SU-DHL-6 (cell line): ENCODE results near the gene MLKL.
"Not testable (repeated sequence)": the region's sequence is repeated elsewhere in the genome, so short reads cannot be mapped to it uniquely, and the experiment has no call there.

Source experiments
- EZH2phosphoT487 ChIP-seq: fragments of 200-600 bp; sonication (generic), shearing (Covaris generic); conservative IDR thresholded peaks from 2 replicates; pipeline ENCODE4 v1.6.1; 2018; ENCODE audit warnings: mild to moderate bottlenecking, antibody characterized with exemption, low read length, moderate library complexity, mixed read lengths
- TF ChIP-seq, protein P1 (sequence below): fragments of 200-600 bp; sonication (generic); IDR thresholded peaks from one replicate; pipeline ENCODE4 v1.5.1; 2017; ENCODE audit warnings: antibody characterized with exemption, mild to moderate bottlenecking, low read length, moderate library complexity; ENCODE audit not compliant: insufficient read depth, poor library complexity, severe bottlenecking

DNA sequence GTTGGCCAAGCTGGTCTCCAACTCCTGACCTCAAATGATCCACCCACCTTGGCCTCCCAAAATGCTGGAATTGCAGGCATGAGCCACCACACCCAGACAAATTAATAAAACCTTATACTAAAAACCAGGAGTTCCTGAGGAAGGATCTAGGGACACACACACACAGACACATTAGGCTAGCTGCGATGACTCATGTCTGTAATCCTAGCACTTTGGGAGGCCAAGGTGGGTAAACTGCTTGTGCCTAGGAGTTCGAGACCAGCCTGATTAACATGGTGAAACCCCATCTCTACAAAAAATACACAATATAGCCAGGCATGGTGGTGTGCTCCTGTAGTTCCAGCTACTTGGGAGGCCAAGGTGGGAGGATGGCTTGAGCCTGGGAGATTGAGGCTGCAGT lies 47.8 kb downstream of the MLKL start:
- not testable (repeated sequence) for TF ChIP-seq EZH2phosphoT487
- TF ChIP-seq, protein P1, sequence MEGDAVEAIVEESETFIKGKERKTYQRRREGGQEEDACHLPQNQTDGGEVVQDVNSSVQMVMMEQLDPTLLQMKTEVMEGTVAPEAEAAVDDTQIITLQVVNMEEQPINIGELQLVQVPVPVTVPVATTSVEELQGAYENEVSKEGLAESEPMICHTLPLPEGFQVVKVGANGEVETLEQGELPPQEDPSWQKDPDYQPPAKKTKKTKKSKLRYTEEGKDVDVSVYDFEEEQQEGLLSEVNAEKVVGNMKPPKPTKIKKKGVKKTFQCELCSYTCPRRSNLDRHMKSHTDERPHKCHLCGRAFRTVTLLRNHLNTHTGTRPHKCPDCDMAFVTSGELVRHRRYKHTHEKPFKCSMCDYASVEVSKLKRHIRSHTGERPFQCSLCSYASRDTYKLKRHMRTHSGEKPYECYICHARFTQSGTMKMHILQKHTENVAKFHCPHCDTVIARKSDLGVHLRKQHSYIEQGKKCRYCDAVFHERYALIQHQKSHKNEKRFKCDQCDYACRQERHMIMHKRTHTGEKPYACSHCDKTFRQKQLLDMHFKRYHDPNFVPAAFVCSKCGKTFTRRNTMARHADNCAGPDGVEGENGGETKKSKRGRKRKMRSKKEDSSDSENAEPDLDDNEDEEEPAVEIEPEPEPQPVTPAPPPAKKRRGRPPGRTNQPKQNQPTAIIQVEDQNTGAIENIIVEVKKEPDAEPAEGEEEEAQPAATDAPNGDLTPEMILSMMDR, result not testable (repeated sequence)
